Gastroesophageal sphincter (tissue), 3 donors: ENCODE data around the gene MYO18A.
"Not testable (repeated sequence)": the region's sequence is repeated elsewhere in the genome, so short reads cannot be mapped to it uniquely, and the experiment has no call there.

ENCODE experiments used
- POLR2AphosphoS5 ChIP-seq: sonication (generic); formaldehyde crosslinking; IDR thresholded peaks from one replicate; pipeline ENCODE4 v1.6.1; 2017; ENCODE audit warnings: antibody characterized with exemption
- TF ChIP-seq, protein P1 (sequence below), 4 experiments: fragments of 200-600 bp in 2 of 4; fragments of 450-650 bp in 2 of 4; sonication (generic) in 1 of 4; IDR thresholded peaks; one replicate each; pipeline ENCODE4 v1.5.1; 2017 to 2019; ENCODE audit warnings: antibody characterized with exemption in 4 of 4, mild to moderate bottlenecking in 2 of 4, moderate library complexity in 2 of 4

DNA sequence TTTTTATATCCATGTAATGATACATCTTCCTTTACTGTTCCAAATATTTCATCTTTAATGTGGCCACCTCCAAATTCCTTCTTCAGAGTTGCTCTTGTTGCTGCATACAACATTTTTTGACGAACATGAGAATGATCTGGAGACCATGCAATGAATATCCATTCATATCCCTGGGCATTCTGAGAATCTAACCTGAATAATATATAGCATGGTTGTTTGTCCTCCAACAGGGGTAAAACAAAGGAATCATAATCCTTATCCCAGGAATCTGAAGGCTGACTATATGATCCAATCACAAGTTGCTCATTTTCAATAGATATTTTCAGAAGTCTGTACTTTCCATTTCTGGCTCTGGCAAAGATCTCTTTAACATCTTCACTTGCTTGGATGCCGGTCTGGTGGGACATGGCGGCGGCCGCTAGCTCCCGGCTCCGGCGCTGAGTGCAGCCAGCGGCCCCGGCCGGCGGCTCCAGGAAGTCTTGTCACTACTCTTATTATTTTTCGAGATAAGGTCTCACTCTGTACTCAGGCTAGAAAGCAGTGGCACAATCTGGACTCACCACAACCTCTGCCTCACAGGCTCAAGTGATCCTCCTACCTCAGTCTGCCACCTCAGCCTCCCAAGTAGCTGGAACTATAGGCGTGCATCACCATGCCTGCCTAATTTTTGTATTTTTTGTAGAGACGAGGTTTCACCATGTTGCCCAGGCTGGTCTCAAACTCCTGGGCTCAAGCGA lies 24.0 kb upstream of the MYO18A start:
- TF ChIP-seq, protein P1, sequence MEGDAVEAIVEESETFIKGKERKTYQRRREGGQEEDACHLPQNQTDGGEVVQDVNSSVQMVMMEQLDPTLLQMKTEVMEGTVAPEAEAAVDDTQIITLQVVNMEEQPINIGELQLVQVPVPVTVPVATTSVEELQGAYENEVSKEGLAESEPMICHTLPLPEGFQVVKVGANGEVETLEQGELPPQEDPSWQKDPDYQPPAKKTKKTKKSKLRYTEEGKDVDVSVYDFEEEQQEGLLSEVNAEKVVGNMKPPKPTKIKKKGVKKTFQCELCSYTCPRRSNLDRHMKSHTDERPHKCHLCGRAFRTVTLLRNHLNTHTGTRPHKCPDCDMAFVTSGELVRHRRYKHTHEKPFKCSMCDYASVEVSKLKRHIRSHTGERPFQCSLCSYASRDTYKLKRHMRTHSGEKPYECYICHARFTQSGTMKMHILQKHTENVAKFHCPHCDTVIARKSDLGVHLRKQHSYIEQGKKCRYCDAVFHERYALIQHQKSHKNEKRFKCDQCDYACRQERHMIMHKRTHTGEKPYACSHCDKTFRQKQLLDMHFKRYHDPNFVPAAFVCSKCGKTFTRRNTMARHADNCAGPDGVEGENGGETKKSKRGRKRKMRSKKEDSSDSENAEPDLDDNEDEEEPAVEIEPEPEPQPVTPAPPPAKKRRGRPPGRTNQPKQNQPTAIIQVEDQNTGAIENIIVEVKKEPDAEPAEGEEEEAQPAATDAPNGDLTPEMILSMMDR (IDR thresholded peaks at IDR 0.05), result not testable (repeated sequence)
- TF ChIP-seq POLR2AphosphoS5, result not testable (repeated sequence)
